Activated CD8-positive, alpha-beta T cell treated with anti-CD3 and anti-CD28 coated beads, Interleukin-2, amount 10 ng/mL, durations not matched to agents 7 days and 5 days (primary cell): ENCODE results near the gene ERC1. TPM values are rescaled to one million over a fixed set of nuclear protein-coding genes. Genes with fewer than 3 reads are reported as not detected.
"Not testable (repeated sequence)": the region's sequence is repeated elsewhere in the genome, so short reads cannot be mapped to it uniquely, and the experiment has no call there.

Experiments used
- ATAC-seq: fragments of 150-1000 bp; cut with Tn5 transposase; one replicate; pipeline ENCODE4 v1.10.0; 2021; ENCODE audit warnings: moderate library complexity
- CTCF ChIA-PET: fragments of 350-600 bp; sonication (Branson Sonifier 250); formaldehyde crosslinking; loops from one replicate; lab custom pipeline; 2021; ENCODE audit warnings: antibody characterized with exemption; lab: Charles Lee
- POLR2A ChIA-PET: fragments of 350-600 bp; sonication (Branson Sonifier 250); formaldehyde crosslinking; loops from one replicate; lab custom pipeline; 2021; ENCODE audit warnings: antibody characterized with exemption; lab: Charles Lee
- DNase-seq: peaks from one replicate; pipeline ENCODE4 v3.0.0-alpha.2; 2020
- H3K27ac Mint-ChIP-seq: one replicate; pipeline ENCODE4 v1.8.0; 2021; ENCODE audit warnings: mild to moderate bottlenecking, mixed read lengths
- H3K27me3 Mint-ChIP-seq: one replicate; pipeline ENCODE4 v1.8.0; 2021; ENCODE audit warnings: low read depth, mixed read lengths
- H3K36me3 Mint-ChIP-seq: one replicate; pipeline ENCODE4 v1.8.0; 2021; ENCODE audit warnings: low read depth, mixed read lengths
- H3K4me1 Mint-ChIP-seq: one replicate; pipeline ENCODE4 v1.8.0; 2021; ENCODE audit warnings: low read depth, mixed read lengths
- H3K4me3 Mint-ChIP-seq: one replicate; pipeline ENCODE4 v1.8.0; 2021; ENCODE audit warnings: mild to moderate bottlenecking, mixed read lengths
- H3K9me3 Mint-ChIP-seq: one replicate; pipeline ENCODE4 v1.8.0; 2022; ENCODE audit warnings: mixed read lengths; ENCODE audit not compliant: insufficient read depth
- total RNA-seq, 2 experiments: library from RNA; stranded (reverse); gene quantifications; one replicate each; pipeline ENCODE4 v1.2.3, GENCODE V29; 2021

The ERC1 gene
- total RNA-seq, 2 experiments from 2014 or later: 25.2 to 32.9 TPM

DNA sequence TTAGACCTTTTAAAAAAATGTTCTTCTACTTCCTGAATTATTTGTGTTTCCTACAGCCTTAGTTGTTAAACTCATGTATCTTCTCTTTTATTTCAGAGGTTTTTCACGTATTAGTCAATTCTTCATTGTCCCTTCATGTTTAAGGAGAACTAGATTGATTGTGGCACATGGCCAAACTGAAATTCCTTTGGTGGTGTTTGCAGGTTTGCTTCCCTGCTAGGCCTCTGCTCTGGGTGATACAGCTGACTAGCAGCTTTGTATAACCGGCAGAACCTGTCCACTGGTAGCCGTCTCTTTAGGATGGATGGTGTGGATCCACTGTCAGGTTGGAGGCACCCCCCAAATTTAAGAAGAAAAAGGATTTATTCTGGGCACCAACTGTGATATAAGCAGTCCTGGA lies 341.3 kb downstream of the ERC1 start:
- CTCF ChIA-PET: no interaction called here

DNA sequence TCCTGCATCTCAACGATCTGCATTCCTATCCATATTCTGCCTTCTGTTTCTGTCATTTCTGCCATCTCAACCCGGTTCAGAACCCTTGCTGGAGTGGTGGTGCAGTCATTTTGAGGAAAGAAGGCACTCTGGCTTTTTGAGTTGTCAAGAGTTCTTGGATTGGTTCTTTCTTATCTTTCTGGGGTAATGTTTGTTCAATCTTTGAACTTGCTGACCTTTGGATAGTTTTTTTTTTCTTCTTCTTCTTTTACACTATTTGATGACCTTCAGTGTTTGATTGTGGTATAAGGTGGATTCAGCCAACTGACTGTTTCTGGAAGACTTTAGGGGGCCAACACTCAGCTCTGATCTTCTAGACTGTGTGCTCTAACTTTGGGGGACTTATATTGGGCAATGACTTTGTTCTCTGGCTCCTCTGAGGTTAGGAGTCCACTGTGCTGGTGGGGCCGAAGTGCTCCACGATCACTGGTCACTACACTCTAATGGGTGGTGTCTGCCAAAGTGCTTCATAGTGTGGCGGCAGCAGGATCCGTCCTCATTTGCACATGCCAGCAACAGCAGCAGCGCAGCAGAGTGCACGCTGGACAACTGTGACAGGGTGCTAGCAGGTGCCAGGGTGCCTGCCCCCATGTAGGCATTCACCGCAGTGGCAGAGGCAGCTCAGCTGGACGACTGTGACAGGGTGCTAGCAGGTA lies 347.6 kb downstream of the ERC1 start:
- ATAC-seq: no peak
- no peak overlapping the region for H3K27ac Mint-ChIP-seq
- no peaks in the 10 kb centered on the region for H3K9me3 Mint-ChIP-seq
- no peaks in the 10 kb centered on the region for H3K27me3 Mint-ChIP-seq
- DNase-seq: no peak
- CTCF ChIA-PET: no interaction called here
- H3K36me3 Mint-ChIP-seq: no peaks in the 10 kb centered on the region
- H3K4me1 Mint-ChIP-seq: no peaks in the 10 kb centered on the region
- H3K4me3 Mint-ChIP-seq: no peak overlapping the region
- POLR2A ChIA-PET: no interaction called here

More for the DNA sequence above, 341.3 kb downstream of the ERC1 start:
- DNase-seq (no peak), ATAC-seq (no peak)
- POLR2A ChIA-PET: no interaction called here
- Mint-ChIP-seq H3K4me1 (no peaks in the 10 kb centered on the region), H3K27me3 (no peaks in the 10 kb centered on the region), H3K9me3 (no peaks in the 10 kb centered on the region), H3K36me3 (no peaks in the 10 kb centered on the region), H3K4me3 (no peak overlapping the region), H3K27ac (no peak overlapping the region)

DNA sequence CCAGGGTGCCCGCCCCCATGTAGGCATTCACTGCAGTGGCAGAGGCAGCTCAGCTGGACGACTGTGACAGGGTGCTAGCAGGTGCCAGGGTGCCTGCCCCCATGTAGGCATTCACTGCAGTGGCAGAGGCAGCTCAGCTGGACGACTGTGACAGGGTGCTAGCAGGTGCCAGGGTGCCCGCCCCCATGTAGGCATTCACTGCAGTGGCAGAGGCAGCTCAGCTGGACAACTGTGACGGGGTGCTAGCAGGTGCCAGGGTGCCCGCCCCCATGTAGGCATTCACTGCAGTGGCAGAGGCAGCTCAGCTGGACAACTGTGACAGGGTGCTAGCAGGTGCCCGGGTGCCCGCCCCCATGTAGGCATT lies 348.1 kb downstream of the ERC1 start:
- DNase-seq, H3K27me3 Mint-ChIP-seq, H3K4me1 Mint-ChIP-seq, H3K27ac Mint-ChIP-seq, ATAC-seq, H3K9me3 Mint-ChIP-seq, CTCF ChIA-PET, H3K4me3 Mint-ChIP-seq, POLR2A ChIA-PET, H3K36me3 Mint-ChIP-seq: not testable (repeated sequence)

DNA sequence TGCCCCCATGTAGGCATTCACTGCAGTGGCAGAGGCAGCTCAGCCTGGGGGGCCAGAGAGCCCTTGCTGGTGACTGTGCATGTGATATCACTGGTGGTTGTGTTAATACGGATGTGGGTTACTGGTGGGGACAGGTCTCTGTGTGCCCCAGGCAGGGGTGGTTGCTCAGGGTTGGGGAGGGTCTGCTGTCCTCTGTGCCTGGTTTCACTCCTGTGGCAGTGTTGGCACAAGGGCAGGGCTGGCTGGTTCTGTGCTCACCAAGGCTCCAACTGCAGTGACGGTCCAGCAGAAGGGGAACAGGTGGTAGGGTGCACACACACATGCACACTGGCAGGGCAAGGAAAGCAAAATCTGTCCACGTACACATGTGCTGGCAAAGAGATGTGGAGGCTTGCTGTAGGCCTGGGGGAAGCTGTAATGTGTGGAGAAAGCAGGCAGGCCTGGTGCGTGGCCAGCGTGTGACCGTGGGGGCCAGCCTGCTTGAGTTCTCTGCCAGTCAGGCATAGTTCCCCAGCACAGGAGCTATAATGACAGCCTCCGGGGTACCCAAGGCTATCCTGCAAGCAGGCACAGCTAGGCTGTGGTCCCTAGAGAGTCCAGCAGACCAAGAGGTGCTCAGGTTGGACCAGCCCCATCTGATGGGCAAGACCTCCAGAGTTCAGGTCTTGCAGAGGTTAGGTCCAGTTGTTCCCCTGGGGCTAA lies 348.7 kb downstream of the ERC1 start:
- Mint-ChIP-seq H3K4me3 (no peak overlapping the region), H3K27me3 (no peaks in the 10 kb centered on the region), H3K36me3 (no peaks in the 10 kb centered on the region), H3K9me3 (no peaks in the 10 kb centered on the region), H3K4me1 (peaks cover 3% of the 10 kb centered on the region), H3K27ac (no peak overlapping the region)
- no peak for DNase-seq
- CTCF ChIA-PET: no interaction called here
- ATAC-seq: no peak
- POLR2A ChIA-PET: no interaction called here

DNA sequence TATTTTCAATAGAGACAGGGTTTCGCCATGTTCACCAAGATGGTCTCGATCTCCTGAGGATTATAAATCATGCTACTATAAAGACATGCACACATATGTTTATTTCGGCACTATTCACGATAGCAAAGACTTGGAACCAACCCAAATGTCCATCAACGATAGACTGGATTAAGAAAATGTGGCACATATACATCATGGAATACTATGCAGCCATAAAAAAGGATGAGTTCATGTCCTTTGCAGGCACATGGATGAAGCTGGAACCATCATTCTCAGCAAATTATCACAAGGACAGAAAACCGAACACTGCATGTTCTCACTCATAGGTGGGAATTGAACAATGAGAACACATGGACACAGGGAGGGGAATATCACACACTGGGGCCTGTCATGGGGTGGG lies 350.2 kb downstream of the ERC1 start:
- H3K27me3 Mint-ChIP-seq, H3K4me1 Mint-ChIP-seq, CTCF ChIA-PET, POLR2A ChIA-PET, H3K4me3 Mint-ChIP-seq, H3K36me3 Mint-ChIP-seq, H3K27ac Mint-ChIP-seq, ATAC-seq, DNase-seq, H3K9me3 Mint-ChIP-seq: not testable (repeated sequence)

DNA sequence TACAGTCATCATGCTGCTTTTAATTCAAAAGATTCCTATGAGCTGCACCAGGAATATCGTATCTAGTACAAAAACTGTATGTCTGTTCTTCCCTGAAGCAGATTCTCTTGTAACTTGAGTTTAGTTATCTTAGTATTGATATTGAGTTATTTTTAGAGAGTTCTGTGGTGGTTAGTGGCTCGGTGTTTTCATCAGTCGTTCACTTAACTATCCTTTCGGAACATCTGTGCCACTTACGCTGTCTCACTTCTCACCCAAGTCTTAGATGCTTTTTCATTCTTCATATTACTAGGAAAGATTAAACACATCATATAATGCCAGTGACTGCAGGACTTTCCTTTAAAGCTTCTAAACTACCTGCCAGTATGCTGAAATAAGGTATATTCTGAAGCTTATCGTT lies 352.4 kb downstream of the ERC1 start:
- Mint-ChIP-seq H3K9me3 (no peaks in the 10 kb centered on the region), H3K36me3 (no peaks in the 10 kb centered on the region), H3K27me3 (no peaks in the 10 kb centered on the region), H3K27ac (no peak overlapping the region), H3K4me1 (peaks cover 3% of the 10 kb centered on the region), H3K4me3 (no peak overlapping the region)
- DNase-seq (no peak), ATAC-seq (no peak)
- POLR2A ChIA-PET: no interaction called here
- CTCF ChIA-PET: interaction anchor here (2.3 kb wide), 1 partner anchor 225 kb away, joined by 12 read pairs; no protein-coding TSS in a partner anchor

DNA sequence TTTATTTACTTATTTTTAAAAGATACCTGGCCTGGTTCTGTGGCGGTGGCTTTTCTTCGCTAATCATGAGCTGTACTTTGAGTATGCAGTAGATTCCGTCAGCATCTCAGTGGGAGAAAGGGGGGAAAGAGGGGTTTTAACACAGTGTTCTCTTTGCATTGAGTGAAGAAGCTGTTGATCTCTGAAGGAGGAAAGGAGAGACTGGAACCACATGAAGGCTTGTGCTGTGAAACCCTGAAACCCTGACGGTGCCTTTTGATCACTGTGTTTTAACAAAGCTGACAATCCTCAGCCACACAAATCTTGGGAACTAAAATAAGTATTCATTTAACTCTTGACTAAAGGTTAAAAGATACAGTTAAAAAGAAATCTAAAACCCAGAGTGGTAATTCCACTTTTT lies 353.2 kb downstream of the ERC1 start:
- POLR2A ChIA-PET: interaction anchor here (0.5 kb wide), 1 partner anchor 211 kb away, joined by 4 read pairs; no protein-coding TSS in a partner anchor
- CTCF ChIA-PET: interaction anchor here (0.9 to 2.3 kb wide), 2 partner anchors 226 to 239 kb away, joined by 5 to 12 read pairs; no protein-coding TSS in a partner anchor
- no peak for DNase-seq
- Mint-ChIP-seq H3K27ac (no peak overlapping the region), H3K36me3 (no peaks in the 10 kb centered on the region), H3K9me3 (no peaks in the 10 kb centered on the region), H3K27me3 (no peaks in the 10 kb centered on the region), H3K4me3 (no peak overlapping the region), H3K4me1 (peaks cover 3% of the 10 kb centered on the region)
- ATAC-seq: no peak

DNA sequence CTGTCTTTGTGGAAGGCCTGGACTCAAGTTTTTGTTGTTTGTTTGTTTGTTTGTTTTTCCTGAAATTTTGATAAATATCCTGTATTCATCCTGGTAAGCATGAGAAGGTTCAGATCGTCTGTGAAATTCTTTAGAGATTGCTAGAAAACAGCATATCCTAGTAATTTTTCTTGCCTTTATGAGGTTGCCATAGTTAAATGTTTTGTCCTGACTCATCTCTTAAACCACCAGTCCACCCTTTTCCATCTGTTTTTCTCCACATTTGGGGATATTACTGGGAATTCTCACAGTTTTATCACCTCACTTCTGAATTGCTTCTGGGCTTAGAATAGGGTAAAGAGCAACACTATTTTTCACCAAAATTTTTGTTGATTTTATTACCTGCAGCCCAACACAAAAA lies 355.1 kb downstream of the ERC1 start:
- POLR2A ChIA-PET: no interaction called here
- no peaks in the 10 kb centered on the region for H3K36me3 Mint-ChIP-seq

DNA sequence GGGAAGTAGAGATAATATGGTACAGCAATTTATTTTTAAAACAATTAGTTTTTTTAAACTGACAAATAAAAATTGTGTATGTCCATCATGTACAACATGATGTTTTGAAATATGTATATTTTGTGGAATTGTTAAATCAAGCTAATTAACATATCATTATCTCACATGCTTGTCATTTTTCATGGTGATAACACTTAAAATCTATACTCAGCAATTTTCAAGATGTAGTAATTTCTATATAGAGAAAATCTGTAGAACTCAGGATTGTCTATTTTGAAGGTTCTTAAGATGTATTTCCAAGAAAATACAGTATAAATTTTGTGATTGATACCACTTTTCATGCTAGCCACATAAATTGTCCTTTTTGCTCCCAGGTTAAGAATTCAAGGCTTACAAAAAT lies 356.3 kb downstream of the ERC1 start:
- H3K9me3 Mint-ChIP-seq: no peaks in the 10 kb centered on the region

More for the DNA sequence above, 355.1 kb downstream of the ERC1 start:
- Mint-ChIP-seq H3K9me3 (no peaks in the 10 kb centered on the region), H3K4me3 (no peak overlapping the region), H3K27ac (no peak overlapping the region), H3K27me3 (no peaks in the 10 kb centered on the region), H3K4me1 (peaks cover 3% of the 10 kb centered on the region)
- CTCF ChIA-PET: interaction anchor here (1.0 kb wide), 1 partner anchor 9 kb away, joined by 3 read pairs; no protein-coding TSS in a partner anchor
- ATAC-seq (no peak), DNase-seq (no peak)

DNA sequence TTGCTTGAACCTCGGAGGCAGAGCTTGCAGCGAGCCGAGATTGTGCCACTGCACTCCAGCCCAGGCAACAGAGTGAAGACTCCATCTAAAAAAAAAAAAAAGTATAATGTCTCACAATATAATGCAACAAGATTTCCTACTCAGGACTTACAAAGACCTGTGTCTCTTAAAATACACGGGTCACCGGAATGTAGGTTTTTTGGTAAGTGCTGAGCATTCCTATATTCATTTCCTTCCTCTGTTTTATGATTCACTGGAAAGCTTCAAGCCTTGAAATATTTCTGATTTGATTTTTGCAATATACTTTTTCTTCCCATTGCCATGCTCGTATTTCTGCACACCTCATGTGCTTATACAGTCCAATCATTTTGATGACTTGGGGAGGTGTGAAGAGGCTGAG lies 357.6 kb downstream of the ERC1 start:
- Mint-ChIP-seq H3K9me3 (no peaks in the 10 kb centered on the region), H3K27ac (no peak overlapping the region)
- POLR2A ChIA-PET: no interaction called here

More for the DNA sequence above, 356.3 kb downstream of the ERC1 start:
- Mint-ChIP-seq H3K4me1 (peaks cover 3% of the 10 kb centered on the region), H3K4me3 (no peak overlapping the region), H3K36me3 (no peaks in the 10 kb centered on the region), H3K27me3 (no peaks in the 10 kb centered on the region), H3K27ac (no peak overlapping the region)
- no peak for ATAC-seq
- POLR2A ChIA-PET: no interaction called here
- CTCF ChIA-PET: no interaction called here
- DNase-seq: no peak

DNA sequence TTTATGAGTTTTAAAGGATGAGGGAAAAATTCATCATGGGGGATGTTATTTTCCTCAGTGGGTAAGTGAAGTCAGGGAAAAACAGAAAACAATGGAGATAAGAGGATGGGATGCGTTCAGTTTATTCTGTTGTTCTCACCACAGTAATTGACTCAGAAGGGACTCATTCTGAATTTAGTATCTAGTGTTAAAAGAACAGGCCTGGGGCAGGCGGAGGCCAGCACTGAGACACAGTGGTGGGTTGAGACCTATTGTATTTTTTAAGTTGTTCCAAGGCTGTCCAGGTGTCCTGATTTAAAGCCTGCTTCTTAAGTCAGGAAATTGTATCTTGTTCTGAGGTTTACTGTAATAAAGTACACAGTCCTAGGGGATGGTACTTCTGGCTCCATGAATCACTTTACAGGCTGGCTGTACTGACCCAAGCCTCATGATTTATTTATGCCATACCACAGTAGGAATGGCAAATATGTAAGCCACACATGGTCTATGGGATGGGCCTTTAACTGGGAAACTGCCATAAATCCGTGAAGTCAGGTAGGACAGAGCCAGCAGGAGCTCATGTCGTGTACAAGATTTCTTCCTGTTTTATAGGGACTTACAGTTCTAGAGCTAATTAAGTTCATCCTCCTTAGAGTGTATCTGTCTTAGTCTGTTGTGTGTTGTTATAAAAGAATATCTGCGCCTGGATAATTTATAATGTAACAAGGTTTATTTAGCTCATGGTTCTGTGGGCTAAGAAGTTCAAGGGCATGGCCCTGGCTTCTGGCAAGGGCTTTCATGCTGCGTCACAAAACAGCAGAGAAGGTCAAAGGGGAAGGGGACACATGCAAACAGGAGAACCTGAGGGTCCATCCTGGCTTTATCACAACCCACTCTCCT lies 359.3 kb downstream of the ERC1 start:
- Mint-ChIP-seq H3K27ac (no peak overlapping the region), H3K4me1 (no peaks in the 10 kb centered on the region), H3K4me3 (no peak overlapping the region), H3K9me3 (no peaks in the 10 kb centered on the region), H3K27me3 (no peaks in the 10 kb centered on the region), H3K36me3 (no peaks in the 10 kb centered on the region)
- ChIA-PET CTCF (interaction anchor here (1.2 to 1.7 kb wide), 2 partner anchors 8 to 44 kb away, joined by 3 to 4 read pairs; no protein-coding TSS in a partner anchor), POLR2A (no interaction called here)
- ATAC-seq (no peak), DNase-seq (no peak)

More for the DNA sequence above, 357.6 kb downstream of the ERC1 start:
- no peaks in the 10 kb centered on the region for H3K27me3 Mint-ChIP-seq
- DNase-seq (no peak), ATAC-seq (no peak)
- no peak overlapping the region for H3K4me3 Mint-ChIP-seq
- H3K4me1 Mint-ChIP-seq: peaks cover 3% of the 10 kb centered on the region
- CTCF ChIA-PET: interaction anchor here (1.7 kb wide), 1 partner anchor 10 kb away, joined by 4 read pairs; no protein-coding TSS in a partner anchor
- no peaks in the 10 kb centered on the region for H3K36me3 Mint-ChIP-seq
